Suprapubic skin (tissue), 4 donors: ENCODE results near the gene DBH.

Experiments
- EP300 ChIP-seq: sonication (generic); formaldehyde crosslinking; IDR thresholded peaks from one replicate; pipeline ENCODE4 v1.6.1; 2017; ENCODE audit warnings: antibody characterized with exemption
- POLR2AphosphoS5 ChIP-seq, 3 donors: sonication (generic); formaldehyde crosslinking; IDR thresholded peaks; one replicate each; pipeline ENCODE4 v1.6.1; 2017; ENCODE audit warnings: antibody characterized with exemption in 3 of 3
- TF ChIP-seq, protein P1 (sequence below), 2 donors: fragments of 200-600 bp in 1 of 2; fragments of 450-650 bp in 1 of 2; sonication (generic) in 1 of 2; IDR thresholded peaks; one replicate each; pipeline ENCODE4 v1.5.1; 2016 to 2019; ENCODE audit warnings: antibody characterized with exemption in 2 of 2, mild to moderate bottlenecking in 1 of 2, moderate library complexity in 1 of 2

DNA sequence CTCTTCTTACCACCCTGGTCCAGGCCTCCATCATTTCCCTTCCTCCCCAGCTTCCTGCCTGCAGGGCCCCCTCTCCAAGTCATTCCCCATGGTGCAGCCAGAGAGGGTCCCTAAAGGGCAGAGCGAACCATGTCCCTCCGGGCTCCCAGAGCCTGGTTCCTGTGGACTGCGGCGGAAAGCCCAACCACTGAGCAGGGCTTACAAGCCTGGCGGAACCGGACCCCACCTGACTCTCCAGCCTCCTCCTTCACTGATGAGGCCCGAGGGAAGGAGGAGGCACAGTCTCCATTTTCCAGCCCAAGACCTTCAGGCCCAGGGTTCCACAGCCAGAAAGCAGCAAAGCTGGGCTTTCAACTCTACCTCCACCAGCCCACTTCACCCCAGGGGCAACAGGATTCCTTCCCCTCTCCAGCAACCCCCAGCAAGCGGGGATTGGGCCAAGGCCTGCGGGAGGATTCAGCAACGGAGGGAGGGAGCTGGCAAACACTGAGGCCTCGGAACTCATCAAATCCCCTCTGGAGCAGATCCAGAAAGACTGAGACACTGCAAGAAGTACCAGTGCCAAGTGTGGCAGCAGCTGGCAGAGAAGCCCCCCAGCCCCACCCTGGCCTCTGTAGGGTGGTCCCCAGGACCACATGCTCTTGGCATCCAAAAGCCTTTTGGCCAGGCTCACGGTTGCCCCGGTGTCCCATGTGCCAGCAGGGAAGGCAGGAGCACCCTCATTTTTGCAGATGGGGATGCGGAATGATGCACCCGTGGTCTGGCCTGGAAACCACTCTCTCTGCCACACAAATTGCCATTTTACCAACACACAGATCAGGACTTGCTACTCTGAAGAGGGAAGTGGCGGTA lies 30.1 kb upstream of the DBH start:
- no peak for TF ChIP-seq POLR2AphosphoS5 (IDR thresholded peaks at IDR 0.05)
- TF ChIP-seq EP300: no peak
- TF ChIP-seq, protein P1, sequence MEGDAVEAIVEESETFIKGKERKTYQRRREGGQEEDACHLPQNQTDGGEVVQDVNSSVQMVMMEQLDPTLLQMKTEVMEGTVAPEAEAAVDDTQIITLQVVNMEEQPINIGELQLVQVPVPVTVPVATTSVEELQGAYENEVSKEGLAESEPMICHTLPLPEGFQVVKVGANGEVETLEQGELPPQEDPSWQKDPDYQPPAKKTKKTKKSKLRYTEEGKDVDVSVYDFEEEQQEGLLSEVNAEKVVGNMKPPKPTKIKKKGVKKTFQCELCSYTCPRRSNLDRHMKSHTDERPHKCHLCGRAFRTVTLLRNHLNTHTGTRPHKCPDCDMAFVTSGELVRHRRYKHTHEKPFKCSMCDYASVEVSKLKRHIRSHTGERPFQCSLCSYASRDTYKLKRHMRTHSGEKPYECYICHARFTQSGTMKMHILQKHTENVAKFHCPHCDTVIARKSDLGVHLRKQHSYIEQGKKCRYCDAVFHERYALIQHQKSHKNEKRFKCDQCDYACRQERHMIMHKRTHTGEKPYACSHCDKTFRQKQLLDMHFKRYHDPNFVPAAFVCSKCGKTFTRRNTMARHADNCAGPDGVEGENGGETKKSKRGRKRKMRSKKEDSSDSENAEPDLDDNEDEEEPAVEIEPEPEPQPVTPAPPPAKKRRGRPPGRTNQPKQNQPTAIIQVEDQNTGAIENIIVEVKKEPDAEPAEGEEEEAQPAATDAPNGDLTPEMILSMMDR (IDR thresholded peaks at IDR 0.05): no peak
